ENCODE results near the gene ATP13A4. TPM values are rescaled to one million over a fixed set of nuclear protein-coding genes. Genes with fewer than 3 reads are reported as not detected.

ATP13A4 gene
- total RNA-seq (2014; rRNA removed; shearing (Covaris generic)) (0.44 and 0.51 TPM in 2 replicates), total RNA-seq (2022) (0.70 and 2.5 TPM in 2 replicates), Bru-seq, nascent RNA (percentile 21 among the genes with signal in this experiment), BruChase-seq, experiment 1, labeled RNA remaining after a 6-hour chase (percentile 25 among the genes with signal in this experiment), BruChase-seq, experiment 2, labeled RNA remaining after a 2-hour chase (percentile 22 among the genes with signal in this experiment)
- long read RNA-seq, partial matches to known transcripts = 0 of 3 reads
- long read RNA-seq, other reads (novel, unspliced or antisense) = 3 of 3 reads

DNA sequence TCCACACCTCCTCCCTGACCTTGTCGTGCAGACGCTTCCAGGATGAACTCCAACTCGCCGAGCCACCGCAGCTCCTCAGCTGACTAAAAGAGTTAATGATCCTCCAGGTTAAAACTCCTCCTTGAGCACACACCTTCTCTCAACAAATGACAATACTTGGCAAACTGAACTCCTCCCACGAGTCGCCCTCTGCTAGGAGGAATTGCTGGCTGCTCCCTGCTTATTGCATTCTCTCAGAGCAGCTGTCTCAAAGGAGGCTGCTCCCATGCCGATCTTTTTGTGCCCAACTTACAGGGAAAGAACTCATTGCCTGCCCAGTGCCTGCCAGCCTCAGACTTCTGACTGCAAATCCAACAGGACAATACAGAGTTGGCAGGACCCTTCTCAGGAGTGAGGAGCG, at the start of gene ATP13A4:
TSS of gene ATP13A4 (minus strand) at position 85 of the 400 bp plus-strand sequence. CDS start 96 bp downstream, outside the sequence.
- no peaks in the 10 kb centered on the region for H3K4me1 ChIP-seq (ENCODE audit: insufficient read depth, low read length, poor library complexity, severe bottlenecking)
- H3K9me2 ChIP-seq (ENCODE audit: insufficient read depth, low read length) = no peaks in the 10 kb centered on the region
- TF ChIP-seq EZH2phosphoT487 (IDR thresholded peaks at IDR 0.05; ENCODE audit: borderline replicate concordance, low read depth, low read length) = no peak
- TF ChIP-seq, protein P1, sequence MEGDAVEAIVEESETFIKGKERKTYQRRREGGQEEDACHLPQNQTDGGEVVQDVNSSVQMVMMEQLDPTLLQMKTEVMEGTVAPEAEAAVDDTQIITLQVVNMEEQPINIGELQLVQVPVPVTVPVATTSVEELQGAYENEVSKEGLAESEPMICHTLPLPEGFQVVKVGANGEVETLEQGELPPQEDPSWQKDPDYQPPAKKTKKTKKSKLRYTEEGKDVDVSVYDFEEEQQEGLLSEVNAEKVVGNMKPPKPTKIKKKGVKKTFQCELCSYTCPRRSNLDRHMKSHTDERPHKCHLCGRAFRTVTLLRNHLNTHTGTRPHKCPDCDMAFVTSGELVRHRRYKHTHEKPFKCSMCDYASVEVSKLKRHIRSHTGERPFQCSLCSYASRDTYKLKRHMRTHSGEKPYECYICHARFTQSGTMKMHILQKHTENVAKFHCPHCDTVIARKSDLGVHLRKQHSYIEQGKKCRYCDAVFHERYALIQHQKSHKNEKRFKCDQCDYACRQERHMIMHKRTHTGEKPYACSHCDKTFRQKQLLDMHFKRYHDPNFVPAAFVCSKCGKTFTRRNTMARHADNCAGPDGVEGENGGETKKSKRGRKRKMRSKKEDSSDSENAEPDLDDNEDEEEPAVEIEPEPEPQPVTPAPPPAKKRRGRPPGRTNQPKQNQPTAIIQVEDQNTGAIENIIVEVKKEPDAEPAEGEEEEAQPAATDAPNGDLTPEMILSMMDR (conservative IDR thresholded peaks at IDR 0.05; ENCODE audit: low read length) = no peak
- DNase-seq (ENCODE audit: low spot score) = no peak
- no peaks in the 10 kb centered on the region for H3K36me3 ChIP-seq (ENCODE audit: insufficient read depth, low read length)
- H3K4me2 ChIP-seq (ENCODE audit: low read length) = no peak within 1 kb of the TSS
- CTCF ChIA-PET (ENCODE audit: unreplicated experiment) = no interaction called here
- H3K79me2 ChIP-seq (ENCODE audit: insufficient read depth, low read depth, low read length) = no peaks in the 10 kb centered on the region
- no peaks in the 10 kb centered on the region for H3K9me3 ChIP-seq (ENCODE audit: low read length)
- intact Hi-C loops (cut with micrococcal nuclease; ENCODE audit: unreplicated experiment) = no loop called here
- H3K27ac ChIP-seq (ENCODE audit: low read depth, low read length, poor library complexity, severe bottlenecking) = no peak within 1 kb of the TSS
- no peak within 1 kb of the TSS for H2AFZ ChIP-seq (ENCODE audit: low read length)
- no peaks in the 10 kb centered on the region for H4K20me1 ChIP-seq (ENCODE audit: insufficient read depth, low read length)
- POLR2A ChIA-PET = interaction anchor here (0.5 to 0.7 kb wide), 2 partner anchors 15 to 21 kb away, joined by 4 read pairs; no protein-coding TSS in a partner anchor
- no peak within 1 kb of the TSS for H3K4me3 ChIP-seq (ENCODE audit: low read depth, low read length, poor library complexity, severe bottlenecking)
- BruUV-seq (replicated peaks) = no TSS peak

DNA sequence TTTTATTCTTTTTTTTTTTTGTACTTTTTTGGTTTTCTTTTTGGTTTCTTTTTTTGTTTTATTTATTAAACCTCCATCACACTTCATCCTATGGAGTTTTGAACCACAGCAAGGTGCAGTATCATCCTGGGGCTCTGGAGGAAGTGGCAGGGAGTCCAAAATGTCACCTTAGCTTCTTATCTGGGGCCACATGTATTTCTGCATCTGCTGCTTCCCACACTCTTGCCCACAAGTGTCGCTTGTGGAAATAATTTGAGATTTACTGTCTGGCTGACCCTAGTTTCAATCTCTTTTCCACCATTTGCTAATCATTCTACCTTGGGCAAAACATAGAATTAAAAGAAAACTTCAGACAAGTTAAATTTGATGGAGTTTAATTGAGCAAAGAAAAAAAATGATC, 44.7 kb upstream of the ATP13A4 start:
- H3K4me2 ChIP-seq (ENCODE audit: low read length) = no peak overlapping the region
- H3K36me3 ChIP-seq (ENCODE audit: insufficient read depth, low read length) = no peaks in the 10 kb centered on the region
- H3K4me1 ChIP-seq (ENCODE audit: insufficient read depth, low read length, poor library complexity, severe bottlenecking) = peaks cover 5% of the 10 kb centered on the region
- CTCF ChIA-PET (ENCODE audit: unreplicated experiment) = no interaction called here
- peaks cover 3% of the 10 kb centered on the region for H4K20me1 ChIP-seq (ENCODE audit: insufficient read depth, low read length)
- no peak overlapping the region for H3K4me3 ChIP-seq (ENCODE audit: low read depth, low read length, poor library complexity, severe bottlenecking)
- H3K27ac ChIP-seq (ENCODE audit: low read depth, low read length, poor library complexity, severe bottlenecking) = no peak overlapping the region
- no peak overlapping the region for H2AFZ ChIP-seq (ENCODE audit: low read length)
- intact Hi-C loops (cut with micrococcal nuclease; ENCODE audit: unreplicated experiment) = no loop called here
- POLR2A ChIA-PET = interaction anchor here (0.7 kb wide), 1 partner anchor 1463 kb away, joined by 3 read pairs; no protein-coding TSS in a partner anchor
- H3K9me2 ChIP-seq (ENCODE audit: insufficient read depth, low read length) = no peaks in the 10 kb centered on the region
- H3K79me2 ChIP-seq (ENCODE audit: insufficient read depth, low read depth, low read length) = peaks cover 11% of the 10 kb centered on the region; the same call in 1 of the 2 replicates
- no peaks in the 10 kb centered on the region for H3K9me3 ChIP-seq (ENCODE audit: low read length)
- DNase-seq (ENCODE audit: low spot score) = no peak
- no peak for TF ChIP-seq EZH2phosphoT487 (IDR thresholded peaks at IDR 0.05; ENCODE audit: borderline replicate concordance, low read depth, low read length)
- TF ChIP-seq, protein P1 (conservative IDR thresholded peaks at IDR 0.05; ENCODE audit: low read length) = no peak
- BruUV-seq (replicated peaks) = no TSS peak

- Histone ChIP-seq H3K79me2 (ENCODE audit: insufficient read depth, low read depth, low read length) (peaks cover 22% of the 10 kb centered on the region), H2AFZ (ENCODE audit: low read length) (no peak overlapping the region), H3K4me2 (ENCODE audit: low read length) (no peak overlapping the region), H3K9me3 (ENCODE audit: low read length) (no peaks in the 10 kb centered on the region), H3K27ac (ENCODE audit: low read depth, low read length, poor library complexity, severe bottlenecking) (no peak overlapping the region), H3K4me3 (ENCODE audit: low read depth, low read length, poor library complexity, severe bottlenecking) (no peak overlapping the region), H3K9me2 (ENCODE audit: insufficient read depth, low read length) (no peaks in the 10 kb centered on the region), H4K20me1 (ENCODE audit: insufficient read depth, low read length) (peaks cover 3% of the 10 kb centered on the region; the same call in 1 of the 2 replicates), H3K36me3 (ENCODE audit: insufficient read depth, low read length) (no peaks in the 10 kb centered on the region), H3K4me1 (ENCODE audit: insufficient read depth, low read length, poor library complexity, severe bottlenecking) (peaks cover 10% of the 10 kb centered on the region)
- no peak for DNase-seq (ENCODE audit: low spot score)
- BruUV-seq (replicated peaks) = no TSS peak
- ChIA-PET POLR2A (interaction anchor here (0.6 to 0.9 kb wide), 5 partner anchors 13 to 469 kb away, joined by 3 to 9 read pairs (median 4); no protein-coding TSS in a partner anchor), CTCF (ENCODE audit: unreplicated experiment) (no interaction called here)
- TF ChIP-seq, protein P1 (conservative IDR thresholded peaks at IDR 0.05; ENCODE audit: low read length) = no peak
- no peak for TF ChIP-seq EZH2phosphoT487 (IDR thresholded peaks at IDR 0.05; ENCODE audit: borderline replicate concordance, low read depth, low read length)
- intact Hi-C loops (cut with micrococcal nuclease; ENCODE audit: unreplicated experiment) = no loop called here
Observed at GRCh38 chr3:193598202-193598601, 43.5 kb upstream of the ATP13A4 start.
